NAMALWA (cell line): ENCODE results near the gene FOCAD.

Experiments used
- DNase-seq: peaks from one replicate; pipeline ENCODE4 v3.0.0-alpha.2; 2015; ENCODE audit warnings: low spot score

The FOCAD gene

GRCh38 chr9:20973246-20973947 lies 289.3 kb downstream of the FOCAD start:
- DNase-seq, result peak; percentile 5

GRCh38 chr9:20974191-20974938 lies 290.3 kb downstream of the FOCAD start:
- peak; percentile 15 for DNase-seq

GRCh38 chr9:20978249-20978648 lies 294.2 kb downstream of the FOCAD start:
- no peak for DNase-seq

GRCh38 chr9:20980832-20981455 lies 296.9 kb downstream of the FOCAD start:
- peak; percentile 29 for DNase-seq

- no peak for DNase-seq
These were observed 297.4 kb downstream of the FOCAD start for GRCh38 chr9:20981486-20981885.

- no peak for DNase-seq
These were observed 300.4 kb downstream of the FOCAD start for GRCh38 chr9:20984506-20984905.

- no peak for DNase-seq
These were observed 302.0 kb downstream of the FOCAD start for GRCh38 chr9:20985851-20986600.

GRCh38 chr9:20987521-20987920 lies 303.5 kb downstream of the FOCAD start:
- no peak for DNase-seq

- no peak for DNase-seq
These were observed 304.0 kb downstream of the FOCAD start for GRCh38 chr9:20988061-20988460.

- DNase-seq, result no peak
These were observed 304.7 kb downstream of the FOCAD start for GRCh38 chr9:20988671-20989315.

GRCh38 chr9:20989923-20990341 lies 305.9 kb downstream of the FOCAD start:
- DNase-seq, result no peak

GRCh38 chr9:20990867-20991266 lies 306.8 kb downstream of the FOCAD start:
- no peak for DNase-seq

GRCh38 chr9:20994486-20994885 lies 310.4 kb downstream of the FOCAD start:
- no peak for DNase-seq

- no peak for DNase-seq
These were observed 311.6 kb downstream of the FOCAD start for GRCh38 chr9:20995616-20996015.

GRCh38 chr9:20996809-20997208 lies 312.8 kb downstream of the FOCAD start:
- no peak for DNase-seq

GRCh38 chr9:20997503-20998076 lies 313.5 kb downstream of the FOCAD start:
- DNase-seq, result no peak

GRCh38 chr9:21001581-21001980 lies 317.5 kb downstream of the FOCAD start:
- no peak for DNase-seq

- no peak for DNase-seq
These were observed 318.0 kb downstream of the FOCAD start for GRCh38 chr9:21002040-21002439.

- DNase-seq, result no peak
These were observed 331.2 kb downstream of the FOCAD start for GRCh38 chr9:21015129-21015815.

GRCh38 chr9:21015995-21016394 lies 331.9 kb downstream of the FOCAD start:
- no peak for DNase-seq
